Measurements from ENCODE around the gene JUP.
A peak's percentile ranks its signal among the peaks of the same experiment; 100 is the strongest.
"Not testable (repeated sequence)": the region's sequence is repeated elsewhere in the genome, so short reads cannot be mapped to it uniquely, and the experiment has no call there.

The JUP gene

DNA sequence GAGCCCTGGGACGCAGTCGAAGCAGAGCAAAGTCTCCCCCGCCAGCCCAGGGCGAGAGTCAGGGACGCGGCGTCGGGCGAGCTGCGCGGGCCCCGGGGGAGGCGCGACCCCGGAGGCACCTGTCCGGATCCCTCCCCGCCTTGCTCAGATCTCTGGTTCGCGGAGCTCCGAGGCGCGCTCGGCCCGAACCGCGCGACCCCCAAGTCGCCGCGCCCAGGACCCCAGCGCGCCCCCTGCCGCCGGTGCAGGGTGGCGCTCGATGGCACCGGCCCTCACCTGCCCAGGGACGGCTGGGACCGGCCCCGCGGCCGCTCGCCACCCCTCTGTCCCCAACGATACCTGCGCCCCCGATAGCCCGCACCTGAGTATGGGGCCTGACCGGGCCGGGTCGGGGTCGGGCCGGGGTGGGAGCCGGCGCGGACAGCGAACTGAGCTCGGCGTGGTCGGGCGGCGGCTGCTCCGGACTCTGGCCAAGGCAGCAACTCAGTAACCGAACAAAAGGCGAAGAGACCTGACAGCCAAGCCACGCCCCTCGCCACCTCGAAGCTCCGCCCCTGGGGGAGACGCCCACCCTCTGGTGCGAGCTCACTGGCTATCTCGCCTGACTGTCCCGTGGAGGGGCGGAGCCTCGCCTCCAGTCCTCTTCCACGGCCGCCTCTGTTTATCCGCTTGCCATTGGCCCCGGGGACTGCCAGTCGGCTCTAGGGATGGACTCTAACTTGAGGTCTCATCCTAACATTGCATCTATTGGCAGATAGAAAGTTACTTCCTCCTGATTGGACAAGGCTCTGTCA, at the start of gene JUP:
Gene JUP, minus strand, starts transcription at position 485 of the 794 bp plus-strand sequence. CDS start 14,857 bp downstream, outside the sequence.
- peak; percentile 89 for DNase-seq (ENCODE audit: low spot score)

GRCh38 chr17:41835800-41836549, 49.5 kb upstream of the JUP start, which contains the start of gene NT5C3B:
Gene NT5C3B, minus strand, starts transcription at chr17:41836232. Its CDS starts 39 bp downstream, at chr17:41836193.
- DNase-seq (ENCODE audit: low spot score) = peak; percentile 63

DNA sequence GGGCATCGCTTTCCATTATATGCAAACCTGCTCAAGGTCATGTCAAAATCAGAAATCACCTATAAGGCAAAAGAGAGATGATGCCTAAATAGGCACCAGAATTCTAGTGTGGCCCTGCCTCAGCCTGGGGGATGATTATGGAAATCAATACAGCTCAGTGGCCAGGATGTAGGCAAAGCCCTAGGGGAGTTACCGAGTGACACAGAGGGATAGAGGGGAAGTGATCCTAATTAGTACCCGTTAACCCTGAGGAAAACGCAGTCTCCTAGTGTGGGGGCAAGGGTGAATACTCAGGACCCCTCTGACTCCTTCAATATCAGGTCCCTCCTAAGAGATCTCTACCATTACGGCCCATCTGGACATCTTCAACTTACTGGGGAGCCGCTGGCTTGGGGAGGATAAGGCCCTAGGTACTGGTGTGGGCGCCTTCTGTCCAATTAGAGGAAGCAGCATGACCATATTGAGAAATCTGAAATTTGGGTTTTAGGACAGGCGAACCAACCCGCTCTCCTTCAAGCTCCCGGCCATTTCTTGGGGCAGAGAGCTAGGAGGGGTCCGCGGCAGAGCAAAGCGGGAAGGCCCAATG, 48.8 kb upstream of the JUP start:
- no peak for DNase-seq (ENCODE audit: low spot score)

GRCh38 chr17:41829961-41830360, 43.5 kb upstream of the JUP start:
- not testable (repeated sequence) for DNase-seq (ENCODE audit: low spot score)

GRCh38 chr17:41825175-41825845, 38.8 kb upstream of the JUP start:
- no peak for DNase-seq (ENCODE audit: low spot score)

DNA sequence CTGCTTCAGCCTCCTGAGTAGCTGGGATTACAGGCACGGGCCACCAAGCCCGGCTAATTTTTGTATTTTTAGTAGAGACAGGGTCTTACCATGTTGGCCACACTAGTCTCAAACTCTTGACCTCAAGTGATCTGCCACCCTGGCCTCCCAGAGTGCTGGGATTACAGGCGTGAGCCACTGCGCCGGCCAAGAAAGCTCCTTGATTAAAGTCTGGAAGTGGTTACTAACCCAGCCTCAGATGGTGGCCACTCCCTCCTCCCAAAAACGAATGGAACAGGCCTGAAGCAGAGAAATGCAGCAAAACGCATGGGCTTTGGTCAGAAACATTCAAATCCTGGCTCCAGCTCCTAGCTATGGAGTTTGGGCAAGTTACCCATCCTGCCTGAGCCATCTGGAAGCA, 37.6 kb upstream of the JUP start:
- DNase-seq (ENCODE audit: low spot score) = no peak

GRCh38 chr17:41823580-41823979, 37.1 kb upstream of the JUP start:
- DNase-seq (ENCODE audit: low spot score) = no peak

DNA sequence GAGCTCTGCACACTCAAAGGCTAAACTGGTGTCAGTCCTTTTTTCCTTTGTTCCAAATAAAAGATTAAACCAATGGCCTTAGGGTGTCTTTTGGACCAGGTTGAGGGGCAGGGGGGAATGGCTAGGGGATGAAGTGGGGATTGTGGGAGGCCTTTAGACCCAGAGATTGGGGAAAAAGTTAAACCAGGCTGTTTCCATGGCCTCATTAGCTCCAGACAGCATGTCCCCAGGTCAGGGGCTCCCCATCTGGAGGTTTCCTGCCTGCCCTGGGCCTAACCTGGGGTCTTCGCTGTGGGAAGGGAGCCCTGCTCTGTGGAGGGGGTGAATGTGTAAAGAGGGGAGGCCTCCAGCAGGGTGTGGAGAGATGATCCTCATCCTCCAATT, 36.6 kb upstream of the JUP start:
- no peak for DNase-seq (ENCODE audit: low spot score)

- DNase-seq (ENCODE audit: low spot score) = no peak
Measured at GRCh38 chr17:41822216-41823140, 36.0 kb upstream of the JUP start.

DNA sequence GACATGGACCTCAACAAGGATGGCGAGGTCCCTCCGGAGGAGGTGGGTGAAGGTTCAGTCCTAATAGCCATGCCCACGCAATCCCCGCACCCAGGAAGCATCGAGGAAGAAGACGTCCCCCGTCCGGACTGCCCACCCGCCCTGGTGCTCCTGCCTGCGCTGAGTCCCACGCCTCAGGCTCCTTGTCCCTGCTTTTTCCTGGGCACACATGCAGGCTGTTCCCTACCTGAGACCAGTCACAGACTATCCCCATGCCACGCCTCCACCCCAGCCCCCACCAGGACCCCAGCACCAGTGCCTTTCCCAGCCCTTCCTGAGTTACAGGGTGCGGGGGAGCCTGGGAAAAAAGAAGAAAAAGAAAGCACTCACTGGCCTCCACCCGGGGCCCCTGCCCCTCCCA, 35.3 kb upstream of the JUP start:
- no peak for DNase-seq (ENCODE audit: low spot score)

DNA sequence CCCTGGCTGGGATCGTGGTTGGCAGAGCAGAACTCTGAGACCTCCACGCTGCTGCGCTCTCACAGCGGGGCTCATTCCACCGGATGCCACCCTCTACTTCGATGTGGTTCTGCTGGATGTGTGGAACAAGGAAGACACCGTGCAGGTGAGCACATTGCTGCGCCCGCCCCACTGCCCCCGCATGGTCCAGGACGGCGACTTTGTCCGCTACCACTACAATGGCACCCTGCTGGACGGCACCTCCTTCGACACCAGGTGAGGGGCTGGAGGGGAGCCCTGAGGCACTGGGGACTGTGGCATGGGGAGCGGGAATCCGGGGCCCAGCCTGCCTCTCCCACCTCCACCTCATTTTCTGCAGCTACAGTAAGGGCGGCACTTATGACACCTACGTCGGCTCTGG, 31.5 kb upstream of the JUP start:
- no peak for DNase-seq (ENCODE audit: low spot score)

DNA sequence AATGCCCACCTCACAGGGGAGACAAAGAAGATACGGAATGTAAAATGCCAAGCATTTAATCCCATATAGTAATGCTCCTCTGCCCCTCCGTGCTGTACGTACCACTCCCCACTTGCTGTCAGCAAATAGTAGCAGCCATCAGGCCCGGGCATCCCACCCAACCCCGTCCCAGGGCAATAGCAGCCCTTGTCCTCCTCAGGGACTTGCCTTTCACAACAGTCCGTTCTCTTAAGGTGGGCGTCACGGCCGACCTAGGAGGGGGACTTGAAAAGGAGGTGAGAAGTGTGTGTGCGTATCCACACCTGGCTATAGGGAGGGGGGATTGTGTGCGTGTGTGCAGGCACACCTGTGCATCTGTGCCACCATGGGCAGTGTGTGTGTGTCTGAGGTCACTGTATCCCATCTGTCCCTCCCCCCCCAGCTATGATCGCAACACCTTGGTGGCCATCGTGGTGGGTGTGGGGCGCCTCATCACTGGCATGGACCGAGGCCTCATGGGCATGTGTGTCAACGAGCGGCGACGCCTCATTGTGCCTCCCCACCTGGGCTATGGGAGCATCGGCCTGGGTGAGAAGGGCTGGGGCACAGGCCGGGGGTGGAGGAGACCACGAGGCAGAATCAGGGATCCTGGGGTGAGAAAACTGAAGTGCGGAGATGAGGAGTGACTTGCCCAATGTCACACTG, 30.3 kb upstream of the JUP start:
- no peak for DNase-seq (ENCODE audit: low spot score)

GRCh38 chr17:41814195-41814594, 27.7 kb upstream of the JUP start:
- no peak for DNase-seq (ENCODE audit: low spot score)

DNA sequence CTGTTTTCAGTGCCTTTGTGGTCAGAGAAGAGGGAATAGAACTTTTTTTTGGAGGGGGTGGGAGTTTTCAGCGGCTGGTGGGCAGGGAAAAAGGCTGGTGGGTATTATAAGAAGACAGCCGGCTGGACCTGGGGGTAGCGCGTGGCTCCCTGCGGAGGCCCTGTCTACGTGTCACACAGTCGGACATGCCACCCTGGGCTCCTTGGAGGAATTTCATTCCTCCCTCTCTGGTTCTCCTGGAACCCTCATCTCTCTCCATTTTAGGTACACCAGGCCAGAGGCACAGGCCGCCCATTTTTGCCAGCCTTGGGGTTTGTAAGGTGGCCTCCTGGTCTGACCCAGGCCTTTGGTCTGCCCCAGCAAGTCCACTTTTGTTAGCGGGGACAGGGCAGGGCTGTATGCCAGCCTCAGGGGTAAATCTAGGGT, 27.2 kb upstream of the JUP start:
- DNase-seq (ENCODE audit: low spot score) = no peak

GRCh38 chr17:41813152-41813680, 26.7 kb upstream of the JUP start:
- no peak for DNase-seq (ENCODE audit: low spot score)

DNA sequence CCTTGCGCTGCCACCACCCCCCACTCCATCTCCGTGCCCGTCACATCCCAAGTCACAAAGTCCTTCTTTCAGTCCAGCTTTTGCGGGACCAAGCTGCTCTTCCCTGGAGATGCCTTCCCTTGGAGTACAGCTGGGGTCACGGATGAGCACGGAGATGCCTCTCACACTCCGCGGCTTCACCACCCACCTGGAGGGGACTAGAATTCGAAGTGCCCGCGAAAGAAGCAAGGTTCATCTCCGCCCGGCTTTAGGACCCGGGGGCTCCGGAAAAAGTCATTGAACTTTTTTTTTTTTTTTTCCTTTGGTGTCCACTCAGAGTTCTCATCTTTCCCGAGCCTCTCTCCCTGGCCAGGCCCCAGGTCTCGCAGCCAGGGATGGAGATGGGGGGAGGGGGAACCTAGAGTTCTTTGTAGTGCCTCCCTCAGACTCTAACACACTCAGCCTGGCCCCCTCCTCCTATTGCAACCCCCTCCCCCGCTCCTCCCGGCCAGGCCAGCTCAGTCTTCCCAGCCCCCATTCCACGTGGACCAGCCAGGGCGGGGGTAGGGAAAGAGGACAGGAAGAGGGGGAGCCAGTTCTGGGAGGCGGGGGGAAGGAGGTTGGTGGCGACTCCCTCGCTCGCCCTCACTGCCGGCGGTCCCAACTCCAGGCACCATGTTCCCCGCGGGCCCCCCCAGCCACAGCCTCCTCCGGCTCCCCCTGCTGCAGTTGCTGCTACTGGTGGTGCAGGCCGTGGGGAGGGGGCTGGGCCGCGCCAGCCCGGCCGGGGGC, 26.1 kb upstream of the JUP start, which contains the start of gene FKBP10:
Gene FKBP10, plus strand, starts transcription at position 624 of the 771 bp plus-strand sequence. Its CDS starts 31 bp downstream, at position 655.
- no peak for DNase-seq (ENCODE audit: low spot score)

DNA sequence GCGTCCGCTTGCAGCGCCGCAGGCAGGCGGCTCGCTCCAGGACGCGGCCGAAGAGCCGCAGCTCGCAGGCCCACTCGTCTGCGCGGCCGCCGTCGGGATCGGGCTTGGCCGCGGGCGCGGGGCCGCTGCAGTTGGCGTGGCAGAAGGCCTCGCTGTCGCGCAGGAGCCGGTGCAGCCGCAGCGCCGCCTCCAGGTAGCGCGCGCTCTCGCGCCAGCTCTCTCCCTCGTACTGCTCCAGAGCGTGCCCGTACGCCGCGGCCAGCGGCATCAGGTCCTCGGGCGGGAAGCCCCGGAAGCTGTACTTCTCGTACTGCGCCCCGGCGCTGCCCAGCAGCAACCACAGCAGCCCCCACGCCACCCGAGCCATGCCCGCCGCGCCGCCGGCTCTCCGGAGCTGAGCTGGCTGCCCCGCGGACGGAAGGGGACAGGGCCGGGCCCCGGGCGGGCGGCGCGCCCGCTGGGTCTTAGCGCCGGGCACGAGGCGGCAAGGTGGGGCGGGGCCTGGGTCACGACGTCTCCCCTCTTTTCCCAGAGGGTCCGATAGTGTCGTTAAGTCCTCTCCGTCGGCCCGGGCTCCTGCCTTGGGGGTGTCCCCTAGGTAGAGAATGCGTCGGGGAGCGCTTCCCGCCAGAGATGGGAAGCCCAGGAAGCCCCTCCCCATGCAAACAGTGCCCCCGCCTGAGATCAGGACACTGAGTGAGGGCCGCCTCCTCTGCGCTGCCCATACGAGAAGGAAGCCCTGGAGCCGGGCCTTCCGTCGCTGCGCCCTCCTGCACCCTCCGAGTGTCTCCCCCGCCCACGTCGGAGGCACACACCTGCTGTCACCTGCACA, 25.3 kb upstream of the JUP start, which contains the start of gene P3H4:
Gene P3H4, minus strand, starts transcription at position 401 of the 832 bp plus-strand sequence. Its CDS starts 34 bp downstream, at position 367.
- peak; percentile 57 for DNase-seq (ENCODE audit: low spot score)
